GM06990 (cell line): ENCODE results near the gene JPH3.

Experiments
- DNase-seq: peaks from one replicate; pipeline ENCODE4 v3.0.0-alpha.2; 2011; ENCODE audit not compliant: insufficient read length; ENCODE audit errors: extremely low read depth
- H3K27me3 ChIP-seq: replicated peaks from 2 replicates; pipeline ENCODE4 v1.6.0; 2011; ENCODE audit warnings: low read length; ENCODE audit not compliant: control insufficient read depth, insufficient read depth
- H3K36me3 ChIP-seq: 2 replicates; pipeline ENCODE4 v1.5.1; 2011; ENCODE audit warnings: low read length; ENCODE audit not compliant: control insufficient read depth, insufficient read depth
- H3K4me3 ChIP-seq: replicated peaks from 2 replicates; pipeline ENCODE4 v1.5.1; 2011; ENCODE audit warnings: low read depth, mild to moderate bottlenecking, control low read depth, low read length
- CTCF ChIP-seq: IDR thresholded peaks from 2 replicates; pipeline ENCODE4 v1.5.1; 2011; ENCODE audit warnings: low read length, control low read depth, mild to moderate bottlenecking, inconsistent platforms; ENCODE audit not compliant: insufficient read depth, poor library complexity, severe bottlenecking

JPH3 gene

GRCh38 chr16:87727346-87727745 is 125.0 kb downstream of the JPH3 start:
- TF ChIP-seq CTCF = no peak
- no peak for DNase-seq
- no peak overlapping the region for H3K4me3 ChIP-seq
- H3K36me3 ChIP-seq = peaks cover 7% of the 10 kb centered on the region
- H3K27me3 ChIP-seq = no peaks in the 10 kb centered on the region

DNA sequence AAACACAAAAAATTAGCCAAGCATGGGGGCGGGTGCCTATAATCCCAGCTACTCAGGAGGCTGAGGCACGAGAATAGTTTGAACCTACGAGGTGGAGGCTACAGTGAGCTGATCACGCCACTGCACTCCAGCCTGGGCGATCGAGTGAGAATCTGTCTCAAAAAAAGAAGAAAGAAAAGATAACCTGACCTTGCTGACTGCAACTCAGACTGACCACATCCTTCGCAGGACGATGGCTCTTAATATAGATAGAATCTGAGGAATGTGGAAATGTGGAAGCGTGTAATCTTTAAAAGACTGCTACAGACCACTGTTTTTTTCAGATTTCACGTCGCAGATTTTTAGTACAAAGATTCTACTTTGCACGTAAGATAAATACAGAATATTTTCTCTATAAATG is 125.7 kb downstream of the JPH3 start:
- no peak for DNase-seq
- Histone ChIP-seq H3K36me3 (peaks cover 2% of the 10 kb centered on the region), H3K27me3 (no peaks in the 10 kb centered on the region), H3K4me3 (no peak overlapping the region)
- no peak for TF ChIP-seq CTCF

- Histone ChIP-seq H3K4me3 (no peak overlapping the region), H3K36me3 (peaks cover 4% of the 10 kb centered on the region), H3K27me3 (no peaks in the 10 kb centered on the region)
- no peak for DNase-seq
- no peak for TF ChIP-seq CTCF
Measured at GRCh38 chr16:87729266-87729954, 127.1 kb downstream of the JPH3 start.

DNA sequence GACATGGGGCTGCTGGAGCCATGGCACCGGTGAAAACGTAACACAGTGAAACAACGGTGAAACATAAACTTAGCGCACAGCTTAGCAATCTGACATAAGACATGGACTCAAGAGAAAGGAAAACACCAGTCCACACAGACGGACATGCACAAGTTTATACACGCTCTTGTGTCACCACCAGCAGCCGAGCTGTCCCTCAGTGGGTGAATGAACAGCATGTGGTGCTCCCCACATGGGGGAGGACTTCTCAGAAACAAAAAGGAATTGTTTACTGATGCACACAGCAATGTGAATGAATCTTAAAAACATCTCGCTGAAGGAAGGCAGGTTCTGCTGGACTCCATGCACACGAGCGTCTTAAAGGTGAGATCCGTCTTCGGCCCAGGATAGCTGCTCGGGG is 129.3 kb downstream of the JPH3 start:
- Histone ChIP-seq H3K36me3 (peaks cover 4% of the 10 kb centered on the region), H3K27me3 (no peaks in the 10 kb centered on the region), H3K4me3 (no peak overlapping the region)
- TF ChIP-seq CTCF = no peak
- no peak for DNase-seq

DNA sequence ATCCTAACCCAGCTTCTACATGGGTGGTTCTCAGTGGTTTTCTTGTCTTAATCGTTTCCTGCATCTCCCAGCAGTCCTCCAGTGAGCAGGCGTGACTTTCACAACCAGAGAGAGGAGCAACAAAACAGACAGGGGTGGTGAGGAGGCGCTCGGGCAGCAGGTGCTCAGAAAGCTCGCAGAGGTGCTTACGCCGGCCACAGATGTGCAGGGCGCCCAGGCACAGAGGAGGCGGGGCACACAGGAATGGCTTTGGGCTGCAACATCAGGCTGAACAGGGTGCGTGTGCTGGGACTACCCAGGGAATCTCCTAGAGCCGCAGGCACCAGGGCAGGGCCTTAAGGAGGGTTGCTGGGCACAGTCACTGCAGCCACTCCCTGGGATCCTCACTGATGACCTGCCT is 130.9 kb downstream of the JPH3 start:
- Histone ChIP-seq H3K4me3 (no peak overlapping the region), H3K36me3 (peaks cover 6% of the 10 kb centered on the region), H3K27me3 (no peaks in the 10 kb centered on the region)
- no peak for DNase-seq
- TF ChIP-seq CTCF = no peak

DNA sequence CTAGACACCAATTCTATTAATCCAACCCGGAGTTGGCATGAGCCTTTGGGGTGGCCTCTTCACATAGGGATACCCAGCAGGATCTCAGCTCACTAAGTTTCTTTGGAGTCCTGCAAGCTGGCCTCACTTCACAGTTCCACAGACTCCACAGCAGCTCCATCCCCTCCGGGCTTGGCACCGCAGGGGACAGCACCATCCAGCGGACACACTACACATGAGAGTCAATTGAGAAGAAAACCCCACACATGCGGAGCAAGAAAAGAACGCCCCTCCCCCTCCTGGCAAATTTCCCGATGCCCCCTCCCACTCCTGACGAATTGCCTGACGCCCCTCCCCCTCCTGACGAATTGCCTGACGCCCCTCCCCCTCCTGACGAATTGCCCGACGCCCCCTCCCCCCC is 132.3 kb downstream of the JPH3 start:
- Histone ChIP-seq H3K36me3 (peaks cover 8% of the 10 kb centered on the region), H3K27me3 (no peaks in the 10 kb centered on the region), H3K4me3 (no peak overlapping the region)
- no peak for DNase-seq
- no peak for TF ChIP-seq CTCF
